ENCODE measurements around the gene PGAP6.

- TF ChIP-seq POLR2AphosphoS5 (IDR thresholded peaks at IDR 0.05) = no peak
- TF ChIP-seq POLR2A (IDR thresholded peaks at IDR 0.05) = no peak
- no peak for TF ChIP-seq CTCF (IDR thresholded peaks at IDR 0.05)
Measured at GRCh38 chr16:337975-338575, 43.7 kb downstream of the PGAP6 start.
